Subcutaneous adipose tissue (tissue), 4 donors: ENCODE measurements around the gene SNCG. TPM values are rescaled to one million over a fixed set of nuclear protein-coding genes. Genes with fewer than 3 reads are reported as not detected.

Experiments
- total RNA-seq, 4 donors: library from RNA; depleted of rRNA; stranded (reverse); fragments of >200 nt; gene quantifications; one replicate each; pipeline ENCODE4 v1.1.0, GENCODE V29; 2016
- TF ChIP-seq, protein P1 (sequence below): fragments of 450-650 bp; IDR thresholded peaks from one replicate; pipeline ENCODE4 v1.5.1; 2016; ENCODE audit warnings: low read depth, mild to moderate bottlenecking, control low read depth, antibody characterized with exemption, moderate library complexity

Gene SNCG
- total RNA-seq, 4 donors from 2014 or later: 172 to 362 (median 205) TPM

GRCh38 chr10:86943316-86944030 is 14.9 kb upstream of the SNCG start:
- TF ChIP-seq, protein P1, sequence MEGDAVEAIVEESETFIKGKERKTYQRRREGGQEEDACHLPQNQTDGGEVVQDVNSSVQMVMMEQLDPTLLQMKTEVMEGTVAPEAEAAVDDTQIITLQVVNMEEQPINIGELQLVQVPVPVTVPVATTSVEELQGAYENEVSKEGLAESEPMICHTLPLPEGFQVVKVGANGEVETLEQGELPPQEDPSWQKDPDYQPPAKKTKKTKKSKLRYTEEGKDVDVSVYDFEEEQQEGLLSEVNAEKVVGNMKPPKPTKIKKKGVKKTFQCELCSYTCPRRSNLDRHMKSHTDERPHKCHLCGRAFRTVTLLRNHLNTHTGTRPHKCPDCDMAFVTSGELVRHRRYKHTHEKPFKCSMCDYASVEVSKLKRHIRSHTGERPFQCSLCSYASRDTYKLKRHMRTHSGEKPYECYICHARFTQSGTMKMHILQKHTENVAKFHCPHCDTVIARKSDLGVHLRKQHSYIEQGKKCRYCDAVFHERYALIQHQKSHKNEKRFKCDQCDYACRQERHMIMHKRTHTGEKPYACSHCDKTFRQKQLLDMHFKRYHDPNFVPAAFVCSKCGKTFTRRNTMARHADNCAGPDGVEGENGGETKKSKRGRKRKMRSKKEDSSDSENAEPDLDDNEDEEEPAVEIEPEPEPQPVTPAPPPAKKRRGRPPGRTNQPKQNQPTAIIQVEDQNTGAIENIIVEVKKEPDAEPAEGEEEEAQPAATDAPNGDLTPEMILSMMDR: no peak

GRCh38 chr10:86944031-86944419 is 14.4 kb upstream of the SNCG start:
- TF ChIP-seq, protein P1: no peak

- TF ChIP-seq, protein P1: no peak
Measured at GRCh38 chr10:86944471-86944870, 13.9 kb upstream of the SNCG start.

GRCh38 chr10:86944907-86945306 is 13.5 kb upstream of the SNCG start:
- TF ChIP-seq, protein P1: no peak

- TF ChIP-seq, protein P1: no peak
Measured at GRCh38 chr10:86945361-86946212, 12.8 kb upstream of the SNCG start.

DNA sequence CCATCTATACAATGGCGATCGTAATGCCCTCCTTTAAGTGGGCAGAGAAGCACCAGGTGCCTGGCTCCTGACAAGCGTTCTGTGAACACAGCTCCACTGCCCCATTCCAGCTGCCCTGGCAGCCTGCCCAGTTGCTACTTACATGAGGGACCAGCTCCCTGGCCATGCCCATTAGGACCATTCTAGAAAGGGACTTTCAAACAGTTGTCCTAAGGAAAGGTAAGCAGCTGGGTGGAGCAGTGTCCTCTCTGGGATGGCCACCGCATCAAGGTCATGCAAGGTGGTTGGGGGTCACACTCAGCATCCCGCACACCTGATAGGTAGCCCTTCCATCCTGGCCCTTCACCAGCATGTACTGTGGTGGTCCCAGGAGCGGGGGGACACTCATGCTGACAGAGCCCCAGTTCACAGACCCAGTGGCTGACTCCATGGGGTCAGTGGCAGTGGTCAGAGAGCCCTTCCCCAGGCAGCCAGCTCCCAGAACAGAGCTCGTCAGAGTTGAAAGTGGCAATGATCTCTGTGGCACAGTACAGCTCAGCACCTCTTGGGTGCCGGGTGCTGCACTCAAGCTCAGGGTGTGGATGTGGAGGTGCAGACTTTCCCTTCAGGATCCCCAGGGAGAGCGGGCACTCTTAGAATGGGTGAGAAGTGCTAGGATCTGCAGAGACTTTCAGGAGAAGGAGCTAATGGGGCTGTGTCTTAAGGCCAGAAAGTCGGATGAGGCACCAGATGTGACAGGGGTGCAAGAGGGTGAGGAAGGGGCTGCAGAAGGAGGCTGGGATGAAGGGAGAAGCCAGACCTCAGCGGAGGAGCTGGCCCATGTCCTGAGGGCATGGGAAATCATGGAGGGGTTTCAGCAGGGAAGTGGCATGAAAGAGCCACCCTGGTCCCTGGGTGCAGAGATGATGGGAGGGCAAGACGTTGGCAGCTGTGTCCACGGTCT is 11.9 kb upstream of the SNCG start:
- TF ChIP-seq, protein P1: no peak

GRCh38 chr10:86950349-86950748 is 8.1 kb upstream of the SNCG start:
- TF ChIP-seq, protein P1: no peak
